GM23338 (cell line): Measurements from ENCODE around the gene C17orf107. TPM values are rescaled to one million over a fixed set of nuclear protein-coding genes. Genes with fewer than 3 reads are reported as not detected.

Experiments used
- ATAC-seq: fragments of 200-7000 bp; cut with Tn5 transposase; 3 replicates; pipeline ENCODE4 v1.9.1; 2020
- DNase-seq: peaks from one replicate; pipeline ENCODE4 v3.0.0-alpha.2; 2015; ENCODE audit warnings: low spot score
- H2AFZ ChIP-seq: fragments of 200-600 bp; sonication (generic); 2 replicates; pipeline ENCODE4 v1.8.0; 2016; ENCODE audit warnings: antibody characterized with exemption, mild to moderate bottlenecking, moderate library complexity
- H3F3A ChIP-seq: fragments of 200-600 bp; sonication (generic); replicated peaks from 2 replicates; pipeline ENCODE4 v1.8.0; 2017; ENCODE audit warnings: antibody characterized with exemption, mixed run types, low read depth
- H3K27ac ChIP-seq: fragments of 200-600 bp; sonication (generic); 2 replicates; pipeline ENCODE4 v1.6.1; 2016; ENCODE audit warnings: low read depth
- H3K27me3 ChIP-seq: fragments of 200-600 bp; sonication (generic); 2 replicates; pipeline ENCODE4 v1.8.0; 2016; ENCODE audit warnings: mild to moderate bottlenecking, mixed run types, moderate library complexity; ENCODE audit not compliant: insufficient read depth
- H3K36me3 ChIP-seq: fragments of 200-600 bp; sonication (generic); 2 replicates; pipeline ENCODE4 v1.8.0; 2016; ENCODE audit warnings: mild to moderate bottlenecking; ENCODE audit not compliant: insufficient read depth
- H3K4me1 ChIP-seq: fragments of 200-600 bp; sonication (generic); 2 replicates; pipeline ENCODE4 v1.8.0; 2016; ENCODE audit warnings: mild to moderate bottlenecking, moderate library complexity; ENCODE audit not compliant: insufficient read depth
- H3K4me2 ChIP-seq: fragments of 200-600 bp; sonication (generic); 2 replicates; pipeline ENCODE4 v1.7.1; 2017; ENCODE audit warnings: mixed run types
- H3K4me3 ChIP-seq: fragments of 200-600 bp; sonication (generic); 2 replicates; pipeline ENCODE4 v1.6.1; 2016; ENCODE audit warnings: mixed run types
- H3K79me2 ChIP-seq: fragments of 200-600 bp; sonication (generic); replicated peaks from 2 replicates; pipeline ENCODE4 v1.8.0; 2017; ENCODE audit warnings: mild to moderate bottlenecking; ENCODE audit not compliant: insufficient read depth
- H3K9me2 ChIP-seq: fragments of 200-600 bp; sonication (generic); 2 replicates; pipeline ENCODE4 v1.8.0; 2017; ENCODE audit not compliant: insufficient read depth
- H4K20me1 ChIP-seq: fragments of 200-600 bp; sonication (generic); replicated peaks from 2 replicates; pipeline ENCODE4 v1.8.0; 2017; ENCODE audit warnings: mild to moderate bottlenecking; ENCODE audit not compliant: insufficient read depth
- H3K27ac Mint-ChIP-seq: 2 replicates; pipeline ENCODE4 v1.8.0; 2020; ENCODE audit warnings: inconsistent platforms, mild to moderate bottlenecking, moderate library complexity, mixed read lengths
- H3K27me3 Mint-ChIP-seq: 3 replicates; pipeline ENCODE4 v1.8.0; 2022; ENCODE audit warnings: low read depth, mild to moderate bottlenecking, moderate library complexity, mixed read lengths, inconsistent platforms; ENCODE audit not compliant: insufficient read depth, poor library complexity
- H3K36me3 Mint-ChIP-seq: 3 replicates; pipeline ENCODE4 v1.8.0; 2021; ENCODE audit warnings: low read depth, mild to moderate bottlenecking, inconsistent platforms, moderate library complexity, mixed read lengths
- H3K4me1 Mint-ChIP-seq: 3 replicates; pipeline ENCODE4 v1.8.0; 2020; ENCODE audit warnings: mild to moderate bottlenecking, inconsistent platforms, mixed read lengths
- H3K4me3 Mint-ChIP-seq: 3 replicates; pipeline ENCODE4 v1.8.0; 2021; ENCODE audit warnings: moderate library complexity, mild to moderate bottlenecking, inconsistent platforms, mixed read lengths
- H3K9me3 Mint-ChIP-seq: 3 replicates; pipeline ENCODE4 v1.8.0; 2020; ENCODE audit warnings: moderate library complexity, mild to moderate bottlenecking, inconsistent platforms, mixed read lengths
- CREB1 ChIP-seq: fragments of 250-450 bp; sonication (Bioruptor Pico); IDR thresholded peaks from 2 replicates; pipeline ENCODE4 v1.5.0; 2020; ENCODE audit warnings: low read depth, mild to moderate bottlenecking, moderate library complexity
- CTCF ChIP-seq, 2 experiments: fragments of 200-600 bp in 1 of 2; sonication (generic) in 1 of 2; conservative IDR thresholded peaks; 2 replicates each; pipeline versions ENCODE4 v1.5.1 to v1.6.1; 2016 to 2017; ENCODE audit warnings: antibody characterized with exemption in 2 of 2, low read depth in 2 of 2, mild to moderate bottlenecking in 2 of 2, moderate library complexity in 1 of 2
- EZH2 ChIP-seq: fragments of 200-600 bp; sonication (generic); IDR thresholded peaks from one replicate; pipeline ENCODE4 v1.8.0; 2017; ENCODE audit warnings: antibody characterized with exemption, mild to moderate bottlenecking, low read depth; ENCODE audit not compliant: unreplicated experiment
- EZH2phosphoT487 ChIP-seq: fragments of 200-600 bp; sonication (generic); IDR thresholded peaks from one replicate; pipeline ENCODE4 v1.8.1; 2018; ENCODE audit warnings: antibody characterized with exemption; ENCODE audit not compliant: unreplicated experiment
- JUNB ChIP-seq: IDR thresholded peaks from one replicate; pipeline ENCODE4 v1.6.1; 2016; ENCODE audit warnings: antibody characterized with exemption; ENCODE audit not compliant: unreplicated experiment
- NANOG ChIP-seq: IDR thresholded peaks from 2 replicates; pipeline ENCODE4 v1.6.1; 2016; ENCODE audit warnings: antibody characterized with exemption, borderline replicate concordance
- POLR2AphosphoS5 ChIP-seq: IDR thresholded peaks from 2 replicates; pipeline ENCODE4 v1.6.1; 2016; ENCODE audit warnings: antibody characterized with exemption, low read depth
- REST ChIP-seq: IDR thresholded peaks from one replicate; pipeline ENCODE4 v1.6.1; 2018; ENCODE audit warnings: antibody characterized with exemption; ENCODE audit not compliant: unreplicated experiment
- STAT1 ChIP-seq: IDR thresholded peaks from one replicate; pipeline ENCODE4 v1.6.1; 2016; ENCODE audit warnings: antibody characterized with exemption; ENCODE audit not compliant: unreplicated experiment
- ZNF114 ChIP-seq: fragments of 250-450 bp; sonication (Bioruptor Pico); IDR thresholded peaks from 2 replicates; pipeline ENCODE4 v1.5.0; 2020; ENCODE audit warnings: mild to moderate bottlenecking, moderate library complexity
- ZNF331 ChIP-seq: fragments of 250-450 bp; sonication (Bioruptor Pico); IDR thresholded peaks from 2 replicates; pipeline ENCODE4 v1.5.0; 2020; ENCODE audit warnings: low read depth, mild to moderate bottlenecking, moderate library complexity
- polyA plus RNA-seq: library from polyadenylated mRNA; unstranded; fragments of >200 nt; fragmentation: Nextera tagmentation; extraction: Ambion mirVana; gene quantifications from 2 replicates; pipeline ENCODE4 v1.2.1, GENCODE V29; 2016
- total RNA-seq: library from RNA; depleted of rRNA; stranded (reverse); fragments of >200 nt; shearing (Covaris generic); gene quantifications from 2 replicates; pipeline ENCODE4 v1.2.3, GENCODE V29; 2014
- TF ChIP-seq, protein P1 (sequence below): fragments of 250-450 bp; sonication (Bioruptor Pico); IDR thresholded peaks from 2 replicates; pipeline ENCODE4 v1.5.0; 2020; ENCODE audit warnings: mild to moderate bottlenecking, moderate library complexity

C17orf107 gene
- total and polyA plus RNA-seq, 2 experiments from 2014 or later: 1.9 to 5.9 TPM

- peak overlapping the region; percentile 43 for H3K4me3 ChIP-seq
- Mint-ChIP-seq H3K27ac (peak overlapping the region; percentile 52), H3K27me3 (peaks cover 9% of the 10 kb centered on the region), H3K9me3 (no peaks in the 10 kb centered on the region), H3K4me3 (peak overlapping the region; percentile 48; the same call in 2 of the 3 replicates), H3K4me1 (peaks cover 51% of the 10 kb centered on the region), H3K36me3 (peaks cover 9% of the 10 kb centered on the region; the same call in 1 of the 3 replicates)
- H3K4me2 ChIP-seq: peak overlapping the region; percentile 75
- peak; percentile 20 for ATAC-seq
- peaks cover 13% of the 10 kb centered on the region; the same call in 1 of the 2 replicates for H3F3A ChIP-seq
- peak overlapping the region; percentile 66; the same call in 1 of the 2 replicates for H3K27ac ChIP-seq
- H3K9me2 ChIP-seq: no peaks in the 10 kb centered on the region
- peaks cover 5% of the 10 kb centered on the region; the same call in 1 of the 2 replicates for H4K20me1 ChIP-seq
- H3K4me1 ChIP-seq: peaks cover 43% of the 10 kb centered on the region
- H3K27me3 ChIP-seq: no peaks in the 10 kb centered on the region
- H3K79me2 ChIP-seq: peaks cover 28% of the 10 kb centered on the region
- no peaks in the 10 kb centered on the region for H3K36me3 ChIP-seq
- no peak for DNase-seq
- TF ChIP-seq JUNB (no peak), CREB1 (no peak), ZNF331 (CRISPR knock-in tag) (no peak), ZNF114 (no peak), EZH2phosphoT487 (no peak), STAT1 (no peak), REST (no peak), EZH2 (no peak), CTCF (conservative IDR thresholded peaks at IDR 0.05; ENCODE audit: low read depth in 2 of 2) (no peak), NANOG (no peak), POLR2AphosphoS5 (no peak)
- TF ChIP-seq, protein P1, sequence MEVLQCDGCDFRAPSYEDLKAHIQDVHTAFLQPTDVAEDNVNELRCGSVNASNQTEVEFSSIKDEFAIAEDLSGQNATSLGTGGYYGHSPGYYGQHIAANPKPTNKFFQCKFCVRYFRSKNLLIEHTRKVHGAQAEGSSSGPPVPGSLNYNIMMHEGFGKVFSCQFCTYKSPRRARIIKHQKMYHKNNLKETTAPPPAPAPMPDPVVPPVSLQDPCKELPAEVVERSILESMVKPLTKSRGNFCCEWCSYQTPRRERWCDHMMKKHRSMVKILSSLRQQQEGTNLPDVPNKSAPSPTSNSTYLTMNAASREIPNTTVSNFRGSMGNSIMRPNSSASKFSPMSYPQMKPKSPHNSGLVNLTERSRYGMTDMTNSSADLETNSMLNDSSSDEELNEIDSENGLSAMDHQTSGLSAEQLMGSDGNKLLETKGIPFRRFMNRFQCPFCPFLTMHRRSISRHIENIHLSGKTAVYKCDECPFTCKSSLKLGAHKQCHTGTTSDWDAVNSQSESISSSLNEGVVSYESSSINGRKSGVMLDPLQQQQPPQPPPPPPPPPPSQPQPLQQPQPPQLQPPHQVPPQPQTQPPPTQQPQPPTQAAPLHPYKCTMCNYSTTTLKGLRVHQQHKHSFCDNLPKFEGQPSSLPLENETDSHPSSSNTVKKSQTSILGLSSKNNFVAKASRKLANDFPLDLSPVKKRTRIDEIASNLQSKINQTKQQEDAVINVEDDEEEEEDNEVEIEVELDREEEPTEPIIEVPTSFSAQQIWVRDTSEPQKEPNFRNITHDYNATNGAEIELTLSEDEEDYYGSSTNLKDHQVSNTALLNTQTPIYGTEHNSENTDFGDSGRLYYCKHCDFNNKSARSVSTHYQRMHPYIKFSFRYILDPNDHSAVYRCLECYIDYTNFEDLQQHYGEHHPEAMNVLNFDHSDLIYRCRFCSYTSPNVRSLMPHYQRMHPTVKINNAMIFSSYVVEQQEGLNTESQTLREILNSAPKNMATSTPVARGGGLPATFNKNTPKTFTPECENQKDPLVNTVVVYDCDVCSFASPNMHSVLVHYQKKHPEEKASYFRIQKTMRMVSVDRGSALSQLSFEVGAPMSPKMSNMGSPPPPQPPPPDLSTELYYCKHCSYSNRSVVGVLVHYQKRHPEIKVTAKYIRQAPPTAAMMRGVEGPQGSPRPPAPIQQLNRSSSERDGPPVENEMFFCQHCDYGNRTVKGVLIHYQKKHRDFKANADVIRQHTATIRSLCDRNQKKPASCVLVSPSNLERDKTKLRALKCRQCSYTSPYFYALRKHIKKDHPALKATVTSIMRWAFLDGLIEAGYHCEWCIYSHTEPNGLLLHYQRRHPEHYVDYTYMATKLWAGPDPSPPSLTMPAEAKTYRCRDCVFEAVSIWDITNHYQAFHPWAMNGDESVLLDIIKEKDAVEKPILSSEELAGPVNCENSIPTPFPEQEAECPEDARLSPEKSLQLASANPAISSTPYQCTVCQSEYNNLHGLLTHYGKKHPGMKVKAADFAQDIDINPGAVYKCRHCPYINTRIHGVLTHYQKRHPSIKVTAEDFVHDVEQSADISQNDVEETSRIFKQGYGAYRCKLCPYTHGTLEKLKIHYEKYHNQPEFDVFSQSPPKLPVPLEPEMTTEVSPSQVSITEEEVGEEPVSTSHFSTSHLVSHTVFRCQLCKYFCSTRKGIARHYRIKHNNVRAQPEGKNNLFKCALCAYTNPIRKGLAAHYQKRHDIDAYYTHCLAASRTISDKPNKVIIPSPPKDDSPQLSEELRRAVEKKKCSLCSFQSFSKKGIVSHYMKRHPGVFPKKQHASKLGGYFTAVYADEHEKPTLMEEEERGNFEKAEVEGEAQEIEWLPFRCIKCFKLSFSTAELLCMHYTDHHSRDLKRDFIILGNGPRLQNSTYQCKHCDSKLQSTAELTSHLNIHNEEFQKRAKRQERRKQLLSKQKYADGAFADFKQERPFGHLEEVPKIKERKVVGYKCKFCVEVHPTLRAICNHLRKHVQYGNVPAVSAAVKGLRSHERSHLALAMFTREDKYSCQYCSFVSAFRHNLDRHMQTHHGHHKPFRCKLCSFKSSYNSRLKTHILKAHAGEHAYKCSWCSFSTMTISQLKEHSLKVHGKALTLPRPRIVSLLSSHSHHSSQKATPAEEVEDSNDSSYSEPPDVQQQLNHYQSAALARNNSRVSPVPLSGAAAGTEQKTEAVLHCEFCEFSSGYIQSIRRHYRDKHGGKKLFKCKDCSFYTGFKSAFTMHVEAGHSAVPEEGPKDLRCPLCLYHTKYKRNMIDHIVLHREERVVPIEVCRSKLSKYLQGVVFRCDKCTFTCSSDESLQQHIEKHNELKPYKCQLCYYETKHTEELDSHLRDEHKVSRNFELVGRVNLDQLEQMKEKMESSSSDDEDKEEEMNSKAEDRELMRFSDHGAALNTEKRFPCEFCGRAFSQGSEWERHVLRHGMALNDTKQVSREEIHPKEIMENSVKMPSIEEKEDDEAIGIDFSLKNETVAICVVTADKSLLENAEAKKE (CRISPR knock-in tag): no peak
- no peak overlapping the region for H2AFZ ChIP-seq
These were observed 38.7 kb upstream of the C17orf107 start for GRCh38 chr17:4860651-4861050.
